Glutamatergic neuron (in vitro differentiated cells): ENCODE data around the gene PRDM16. TPM values are rescaled to one million over a fixed set of nuclear protein-coding genes. Genes with fewer than 3 reads are reported as not detected.
A peak's percentile ranks its signal among the peaks of the same experiment; 100 is the strongest.

Experiments used
- DNase-seq: peaks from one replicate; pipeline ENCODE4 v3.0.0; 2022
- H3K27ac Mint-ChIP-seq: one replicate; pipeline ENCODE4 v1.8.0; 2020; ENCODE audit warnings: mild to moderate bottlenecking, mixed read lengths, inconsistent platforms; ENCODE audit not compliant: unreplicated experiment
- H3K27me3 Mint-ChIP-seq: one replicate; pipeline ENCODE4 v1.8.0; 2020; ENCODE audit warnings: mild to moderate bottlenecking, moderate library complexity, mixed read lengths, inconsistent platforms; ENCODE audit not compliant: unreplicated experiment
- H3K36me3 Mint-ChIP-seq: one replicate; pipeline ENCODE4 v1.8.0; 2020; ENCODE audit warnings: mild to moderate bottlenecking, mixed read lengths, inconsistent platforms; ENCODE audit not compliant: unreplicated experiment
- H3K4me1 Mint-ChIP-seq: one replicate; pipeline ENCODE4 v1.8.0; 2020; ENCODE audit warnings: mild to moderate bottlenecking, low read depth, mixed read lengths, inconsistent platforms; ENCODE audit not compliant: unreplicated experiment
- H3K4me3 Mint-ChIP-seq: one replicate; pipeline ENCODE4 v1.8.0; 2020; ENCODE audit warnings: mild to moderate bottlenecking, mixed read lengths, inconsistent platforms; ENCODE audit not compliant: unreplicated experiment
- H3K9me3 Mint-ChIP-seq: one replicate; pipeline ENCODE4 v1.8.0; 2020; ENCODE audit warnings: mild to moderate bottlenecking, moderate library complexity, mixed read lengths, inconsistent platforms; ENCODE audit not compliant: unreplicated experiment
- total RNA-seq: library from RNA; stranded (reverse); fragmentation: NEBNext Ultra II Directional; extraction: Animal tissue kit (Norgen Biotek cat#: 25700); gene quantifications from one replicate; pipeline ENCODE4 v1.2.1, GENCODE V29; 2021; ENCODE audit not compliant: unreplicated experiment
- TF ChIP-seq, protein P1 (sequence below): fragments of 200-600 bp; sonication (generic); IDR thresholded peaks from one replicate; pipeline ENCODE4 v1.5.0; 2021; ENCODE audit not compliant: partially characterized antibody, unreplicated experiment

PRDM16 gene
- total RNA-seq, 1 donor from 2014 or later = 0.07 TPM

DNA sequence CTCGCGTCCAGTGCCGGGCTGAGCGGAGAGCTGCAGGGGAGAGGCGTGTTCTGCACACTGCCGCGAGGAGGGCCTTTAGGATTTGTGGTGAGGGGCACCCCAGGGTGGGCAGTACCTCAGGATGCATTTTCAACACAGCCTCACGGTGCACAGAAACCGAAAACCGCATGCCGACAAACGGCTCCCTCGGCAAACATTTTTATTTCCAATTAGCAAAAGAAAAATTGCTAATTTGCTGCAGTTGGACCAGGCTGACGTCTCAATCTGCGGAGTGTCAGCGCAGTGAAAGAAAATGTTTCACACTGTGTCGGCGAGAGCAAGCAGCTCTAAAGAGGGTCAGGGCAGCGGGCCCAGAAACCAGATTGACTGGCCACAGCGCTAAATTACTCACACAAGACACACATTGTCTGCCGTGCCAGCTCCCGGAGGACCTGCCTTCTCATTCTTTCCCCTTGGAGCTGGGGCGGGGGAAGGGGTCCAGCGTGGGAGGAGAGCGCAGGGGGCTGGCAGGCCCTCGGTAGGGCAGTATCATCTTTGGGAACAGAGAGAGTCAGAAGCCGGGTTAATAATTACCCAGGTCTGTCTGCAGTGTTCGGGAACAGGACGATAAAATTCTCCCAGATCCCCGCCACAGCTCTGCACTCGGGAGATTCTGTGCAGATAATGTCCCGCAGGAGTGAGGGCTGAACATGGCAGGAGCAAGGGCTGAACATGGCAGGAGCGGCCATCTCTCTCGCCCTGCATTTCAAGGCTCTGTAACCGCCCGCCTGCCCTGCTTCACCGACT lies 150.2 kb downstream of the PRDM16 start:
- H3K9me3 Mint-ChIP-seq = peaks cover 2% of the 10 kb centered on the region
- peaks cover 8% of the 10 kb centered on the region for H3K27me3 Mint-ChIP-seq
- peaks cover 8% of the 10 kb centered on the region for H3K4me1 Mint-ChIP-seq
- H3K4me3 Mint-ChIP-seq = no peak overlapping the region
- TF ChIP-seq, protein P1, sequence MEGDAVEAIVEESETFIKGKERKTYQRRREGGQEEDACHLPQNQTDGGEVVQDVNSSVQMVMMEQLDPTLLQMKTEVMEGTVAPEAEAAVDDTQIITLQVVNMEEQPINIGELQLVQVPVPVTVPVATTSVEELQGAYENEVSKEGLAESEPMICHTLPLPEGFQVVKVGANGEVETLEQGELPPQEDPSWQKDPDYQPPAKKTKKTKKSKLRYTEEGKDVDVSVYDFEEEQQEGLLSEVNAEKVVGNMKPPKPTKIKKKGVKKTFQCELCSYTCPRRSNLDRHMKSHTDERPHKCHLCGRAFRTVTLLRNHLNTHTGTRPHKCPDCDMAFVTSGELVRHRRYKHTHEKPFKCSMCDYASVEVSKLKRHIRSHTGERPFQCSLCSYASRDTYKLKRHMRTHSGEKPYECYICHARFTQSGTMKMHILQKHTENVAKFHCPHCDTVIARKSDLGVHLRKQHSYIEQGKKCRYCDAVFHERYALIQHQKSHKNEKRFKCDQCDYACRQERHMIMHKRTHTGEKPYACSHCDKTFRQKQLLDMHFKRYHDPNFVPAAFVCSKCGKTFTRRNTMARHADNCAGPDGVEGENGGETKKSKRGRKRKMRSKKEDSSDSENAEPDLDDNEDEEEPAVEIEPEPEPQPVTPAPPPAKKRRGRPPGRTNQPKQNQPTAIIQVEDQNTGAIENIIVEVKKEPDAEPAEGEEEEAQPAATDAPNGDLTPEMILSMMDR = no peak
- DNase-seq = no peak
- no peak overlapping the region for H3K27ac Mint-ChIP-seq
- no peaks in the 10 kb centered on the region for H3K36me3 Mint-ChIP-seq

DNA sequence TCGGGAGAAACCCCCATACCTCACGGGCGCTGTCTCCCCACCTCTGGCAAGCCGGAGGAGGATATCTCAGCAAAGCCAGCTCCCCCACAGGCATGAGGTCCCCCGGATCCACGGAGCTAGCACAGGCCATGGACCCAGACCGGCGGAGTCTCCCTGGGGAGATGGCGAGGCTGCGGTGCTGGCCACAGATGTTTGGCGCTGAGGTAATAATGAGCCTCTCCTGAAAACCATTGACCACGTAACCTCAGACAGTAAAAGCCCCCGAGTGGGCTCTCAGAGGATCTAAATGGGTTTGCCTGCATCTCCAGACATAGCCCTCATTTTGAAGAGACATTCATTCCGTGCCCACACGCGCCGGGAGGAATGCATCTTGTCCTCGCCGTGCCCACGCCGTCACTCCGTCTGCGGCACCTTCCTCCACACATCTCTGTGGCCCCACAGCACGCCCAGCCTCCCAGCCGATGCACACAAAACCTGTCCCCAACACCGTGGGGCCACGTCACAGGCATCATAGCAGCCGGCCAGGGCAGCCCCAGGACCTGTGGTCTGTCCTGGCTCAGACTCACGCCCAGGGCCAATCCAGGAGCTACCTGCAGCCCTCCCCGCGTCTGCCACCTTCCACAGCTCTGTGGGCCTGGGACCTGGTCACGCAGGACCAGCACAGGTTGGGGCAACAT lies 150.9 kb downstream of the PRDM16 start:
- TF ChIP-seq, protein P1 = no peak
- DNase-seq = peak; percentile 45
- Mint-ChIP-seq H3K27ac (no peak overlapping the region), H3K4me1 (peaks cover 8% of the 10 kb centered on the region), H3K27me3 (peaks cover 8% of the 10 kb centered on the region), H3K9me3 (peaks cover 5% of the 10 kb centered on the region), H3K4me3 (no peak overlapping the region), H3K36me3 (no peaks in the 10 kb centered on the region)

DNA sequence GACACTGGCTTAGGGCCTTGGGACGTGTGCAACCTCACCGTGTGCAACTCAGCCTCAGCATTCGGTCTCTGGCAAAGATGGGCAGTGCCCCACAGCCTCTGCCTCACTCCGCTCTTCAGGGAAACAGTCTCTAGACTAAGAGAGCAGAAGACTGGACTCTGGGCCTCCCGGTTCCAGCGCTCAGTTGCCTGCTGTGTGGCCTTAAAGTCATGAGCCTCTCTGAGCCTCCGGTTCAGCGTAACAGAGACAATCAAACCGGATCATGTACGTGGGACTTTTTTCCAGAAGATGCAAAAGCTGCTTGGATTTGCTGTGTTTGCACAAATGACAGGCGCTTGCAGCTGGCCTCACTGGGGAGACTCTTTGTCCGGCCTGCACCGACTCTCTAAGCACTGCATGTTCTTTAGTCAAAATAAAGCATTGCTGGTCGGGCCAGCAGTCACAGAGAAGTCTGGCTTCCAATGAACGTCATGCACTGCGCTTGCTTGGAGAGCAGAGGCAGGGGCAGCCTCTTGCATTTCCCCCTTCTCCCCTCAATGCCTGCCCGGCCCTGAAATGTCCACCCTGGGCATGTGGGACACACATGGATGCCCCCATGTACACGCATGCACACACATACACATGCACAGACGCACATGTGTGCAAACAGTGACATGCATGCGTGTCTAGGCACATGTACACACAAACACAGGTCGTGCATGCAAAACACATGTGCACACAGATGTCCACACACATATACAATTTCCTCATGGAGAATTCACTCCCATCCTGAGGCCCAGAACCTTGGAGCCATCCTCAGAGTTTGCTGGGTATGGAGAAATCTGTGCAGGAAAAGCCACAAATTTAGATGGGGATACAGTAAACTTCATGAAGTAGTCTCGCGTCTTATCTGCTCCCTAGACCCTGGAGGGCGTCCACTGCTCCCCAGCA lies 152.4 kb downstream of the PRDM16 start:
- H3K4me3 Mint-ChIP-seq = no peak overlapping the region
- peaks cover 8% of the 10 kb centered on the region for H3K4me1 Mint-ChIP-seq
- no peak overlapping the region for H3K27ac Mint-ChIP-seq
- DNase-seq = no peak
- peaks cover 6% of the 10 kb centered on the region for H3K27me3 Mint-ChIP-seq
- TF ChIP-seq, protein P1 = no peak
- peaks cover 5% of the 10 kb centered on the region for H3K9me3 Mint-ChIP-seq
- no peaks in the 10 kb centered on the region for H3K36me3 Mint-ChIP-seq

DNA sequence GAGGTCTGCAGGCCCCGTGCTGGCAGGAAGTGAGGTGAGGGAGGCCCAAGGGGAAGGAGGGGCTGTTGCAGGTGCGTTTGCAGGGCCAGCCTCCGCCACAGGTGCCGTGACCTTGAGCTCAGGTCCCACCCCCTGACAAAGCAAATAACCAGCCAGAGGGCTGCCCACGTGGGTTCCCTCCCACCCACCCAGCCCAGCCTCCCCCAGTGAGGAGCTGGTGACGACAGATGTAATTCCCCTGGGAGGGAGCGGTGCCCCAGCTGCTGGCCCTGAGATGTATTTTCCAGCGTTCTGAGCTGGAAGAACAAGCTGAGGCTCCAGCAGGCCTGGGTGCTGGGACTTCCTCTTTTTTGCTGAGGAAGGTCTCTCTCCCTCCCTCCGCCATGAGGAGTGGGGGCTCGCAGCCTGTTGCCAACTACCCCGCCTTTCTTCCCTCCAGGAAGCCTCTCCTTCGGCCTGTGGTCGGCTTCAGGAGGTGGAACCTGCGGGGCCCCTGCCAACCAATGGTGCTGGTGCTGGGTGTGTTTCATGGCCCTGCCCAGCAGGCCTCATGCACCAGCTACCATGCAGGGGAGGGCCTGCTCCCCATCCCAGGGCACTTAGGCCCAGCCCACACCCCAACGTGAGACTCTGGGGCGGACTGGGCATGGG lies 153.2 kb downstream of the PRDM16 start:
- H3K9me3 Mint-ChIP-seq = peaks cover 5% of the 10 kb centered on the region
- H3K4me1 Mint-ChIP-seq = peaks cover 8% of the 10 kb centered on the region
- DNase-seq = no peak
- H3K27me3 Mint-ChIP-seq = peaks cover 6% of the 10 kb centered on the region
- TF ChIP-seq, protein P1 = no peak
- H3K36me3 Mint-ChIP-seq = no peaks in the 10 kb centered on the region
- no peak overlapping the region for H3K27ac Mint-ChIP-seq
- no peak overlapping the region for H3K4me3 Mint-ChIP-seq
